HPDE6-E6E7 (cell line): Measurements from ENCODE around the gene SCFD2.
A peak's percentile ranks its signal among the peaks of the same experiment; 100 is the strongest.

Experiments used
- DNase-seq: peaks from one replicate; pipeline ENCODE4 v3.0.0; 2011; ENCODE audit warnings: missing footprints; ENCODE audit errors: extremely low spot score

SCFD2 gene

DNA sequence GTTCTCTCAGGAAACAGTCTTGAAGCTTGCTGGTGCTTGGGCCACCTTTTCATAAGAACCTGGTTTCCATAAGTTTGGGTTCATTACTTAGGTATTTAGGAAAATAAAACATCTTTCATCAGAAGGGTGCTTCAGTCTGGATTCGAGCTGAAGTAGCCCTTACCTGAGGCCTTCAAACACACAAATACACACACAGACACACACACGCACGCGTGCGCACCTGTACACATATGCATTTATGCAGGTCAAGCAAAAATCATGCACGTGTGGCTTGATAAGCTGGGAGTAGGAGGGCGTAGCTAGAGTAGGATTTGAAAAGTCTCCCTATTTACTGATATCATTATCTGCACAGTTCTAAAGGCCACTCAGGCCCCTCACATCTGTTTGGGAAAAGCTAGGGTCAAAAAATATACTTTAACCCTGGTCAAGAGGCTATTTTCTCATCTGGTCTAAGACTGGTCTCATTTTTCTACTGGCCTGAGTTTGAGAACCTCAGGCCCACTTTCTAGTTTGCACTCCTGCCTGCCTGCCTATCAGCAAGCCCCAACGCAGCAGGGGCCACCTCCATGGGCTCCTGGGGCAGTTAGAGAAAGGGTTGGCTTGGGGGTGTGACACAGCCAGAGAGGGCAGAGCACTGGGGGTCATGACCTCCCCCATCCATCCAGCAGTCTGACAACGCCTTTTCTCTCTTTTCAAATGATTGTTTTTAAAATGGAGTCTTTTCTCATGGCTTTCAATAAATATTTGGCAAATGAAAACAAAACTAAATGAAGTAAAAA is 439.5 kb downstream of the SCFD2 start:
- DNase-seq, result no peak

GRCh38 chr4:52925531-52925968 is 440.3 kb downstream of the SCFD2 start:
- DNase-seq, result no peak

DNA sequence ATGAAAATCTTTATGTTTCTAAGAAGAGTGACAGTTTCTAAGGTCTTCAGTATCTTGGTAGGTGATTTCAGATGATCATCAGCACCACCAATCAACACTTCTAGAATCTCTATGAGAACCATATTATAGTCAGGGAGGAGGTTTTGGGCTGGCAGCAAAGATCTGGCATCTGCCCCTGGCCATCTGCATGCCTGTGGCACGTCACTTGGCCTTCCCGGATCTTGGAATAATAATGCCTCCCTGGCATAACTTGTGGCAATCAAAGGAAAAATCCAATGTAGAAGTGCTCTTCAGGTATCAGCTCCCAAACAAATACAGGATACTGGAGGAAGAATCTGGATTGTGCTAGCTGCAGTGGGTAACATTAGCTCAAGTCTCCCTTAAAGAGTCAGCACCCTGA is 446.4 kb downstream of the SCFD2 start:
- no peak for DNase-seq

DNA sequence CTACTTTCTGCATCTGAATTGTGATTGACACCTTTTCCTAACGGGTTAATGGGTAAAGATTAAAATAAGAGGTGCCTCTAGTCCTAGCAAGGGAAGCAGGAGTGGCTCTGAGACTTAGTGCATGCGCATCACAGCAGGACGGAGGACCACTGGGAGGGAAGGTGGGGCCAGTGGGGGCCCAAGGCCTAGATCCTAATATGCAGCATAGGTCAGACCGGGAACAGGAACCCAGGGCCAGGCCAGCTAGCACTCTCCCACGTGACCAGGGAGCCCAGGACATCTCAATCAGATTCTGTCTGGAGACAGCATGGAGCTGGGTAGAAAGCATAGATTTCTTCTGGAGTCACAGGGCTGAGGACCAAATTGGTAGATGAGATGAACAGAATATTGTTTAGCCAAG is 448.0 kb downstream of the SCFD2 start:
- no peak for DNase-seq

DNA sequence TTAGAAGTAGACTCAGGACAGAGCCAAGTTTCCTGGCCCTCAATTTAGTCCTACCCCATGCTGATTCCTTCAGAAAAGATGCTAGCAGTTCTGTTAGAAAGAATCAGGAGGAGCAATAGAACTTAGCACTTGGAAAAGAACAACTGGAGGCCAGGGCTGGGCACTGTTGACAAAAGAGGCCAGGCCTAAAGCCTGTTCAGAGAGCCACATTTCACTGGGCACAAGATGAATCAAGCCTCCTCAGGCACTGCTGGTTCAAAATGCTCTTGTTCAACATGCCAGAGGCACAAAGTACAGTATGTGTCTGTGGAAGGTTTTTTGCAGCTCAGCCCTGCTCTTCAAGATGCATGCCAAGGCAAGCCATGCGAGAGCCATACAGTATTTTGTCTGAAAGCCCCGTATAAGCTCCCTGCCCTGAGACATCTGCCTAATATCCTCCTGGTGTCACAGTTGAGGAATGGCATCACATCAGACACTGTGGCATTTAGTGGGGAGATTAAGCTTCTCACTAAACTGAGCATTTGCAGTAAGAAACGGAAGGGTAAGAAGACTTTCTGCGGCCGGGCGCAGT is 450.0 kb downstream of the SCFD2 start:
- no peak for DNase-seq

DNA sequence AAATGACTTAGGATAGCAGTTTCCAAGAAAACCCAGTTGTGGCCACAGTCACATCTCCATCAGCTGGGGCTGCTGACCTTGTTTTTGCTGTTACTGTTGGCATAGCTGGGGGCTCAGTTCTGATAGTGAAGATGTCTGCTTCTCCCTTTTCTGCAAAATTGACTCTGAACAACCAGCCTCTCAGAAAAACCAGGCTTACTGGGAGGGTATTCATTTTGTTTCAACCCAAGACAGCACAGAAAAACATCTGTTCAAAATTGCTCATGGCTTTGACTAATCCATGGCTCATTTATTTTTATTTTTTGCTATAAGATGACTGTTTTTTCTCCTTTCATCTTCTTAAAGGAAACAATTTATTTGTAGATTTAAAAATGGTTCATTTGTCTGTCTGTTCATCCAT is 450.7 kb downstream of the SCFD2 start:
- DNase-seq, result no peak

GRCh38 chr4:52914051-52914605 is 451.7 kb downstream of the SCFD2 start:
- DNase-seq, result no peak

- DNase-seq, result no peak
These were observed 453.3 kb downstream of the SCFD2 start for GRCh38 chr4:52912608-52913007.

GRCh38 chr4:52911684-52912294 is 454.1 kb downstream of the SCFD2 start:
- peak; percentile 77 for DNase-seq

DNA sequence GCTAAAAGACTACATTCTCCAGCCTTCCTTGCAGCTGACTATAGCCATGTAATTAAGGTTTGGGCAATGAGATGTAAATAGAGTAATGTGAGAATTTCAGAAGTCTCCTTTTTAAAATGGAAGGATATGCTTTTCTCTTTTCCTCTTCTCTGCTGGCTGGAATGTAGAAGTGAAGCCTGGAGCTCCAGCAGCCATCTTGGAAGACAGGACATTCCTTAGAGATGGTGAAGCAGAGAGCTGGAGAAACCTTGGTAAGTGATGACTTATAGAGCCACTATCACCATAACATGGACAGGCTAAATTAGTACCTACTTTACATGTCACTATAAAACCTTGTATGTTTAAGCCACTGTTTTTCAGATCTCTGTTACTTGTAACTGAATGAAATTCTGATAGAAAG is 455.7 kb downstream of the SCFD2 start:
- DNase-seq, result no peak

- no peak for DNase-seq
These were observed 458.4 kb downstream of the SCFD2 start for GRCh38 chr4:52907510-52907909.

DNA sequence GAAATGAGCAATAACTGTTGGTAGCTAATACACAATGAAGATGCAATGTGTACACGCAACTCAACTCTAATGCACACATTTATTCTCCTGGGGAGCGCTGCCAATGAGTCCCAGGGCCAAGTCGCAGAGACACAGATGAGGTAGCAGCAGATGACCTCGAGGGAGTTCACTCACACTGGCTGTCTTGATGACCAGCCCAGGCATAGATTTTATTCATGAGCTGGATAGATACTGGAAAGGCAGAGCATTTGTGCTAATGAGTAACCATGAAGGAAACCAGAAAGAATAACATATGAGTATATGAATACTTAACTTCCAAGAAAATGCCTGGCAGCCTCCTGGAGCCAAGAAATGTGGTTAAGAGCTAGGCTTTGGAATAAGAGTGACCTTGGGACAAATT is 461.4 kb downstream of the SCFD2 start:
- no peak for DNase-seq

- DNase-seq, result no peak
These were observed 462.6 kb downstream of the SCFD2 start for GRCh38 chr4:52903273-52903672.

GRCh38 chr4:52894443-52894842 is 471.4 kb downstream of the SCFD2 start:
- no peak for DNase-seq

DNA sequence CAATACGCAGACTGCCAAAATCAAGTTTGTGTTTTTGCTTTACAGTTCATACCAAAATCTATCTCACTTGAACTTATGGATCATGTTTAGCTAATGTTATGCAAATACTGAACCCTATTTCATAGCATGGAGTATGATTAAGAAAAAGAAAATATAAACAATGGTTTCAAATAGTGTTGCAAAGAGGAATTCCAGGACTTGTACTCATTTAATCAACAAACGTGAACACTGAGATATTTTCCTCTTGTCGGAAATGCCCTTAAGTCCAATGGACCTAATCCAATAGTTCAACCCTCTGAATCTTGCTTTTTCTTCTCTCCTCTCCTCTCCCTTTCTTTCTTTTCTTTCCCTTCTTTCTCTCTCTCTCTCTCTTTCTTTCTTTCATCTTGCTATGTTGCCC is 473.0 kb downstream of the SCFD2 start:
- no peak for DNase-seq

GRCh38 chr4:52891743-52892142 is 474.1 kb downstream of the SCFD2 start:
- no peak for DNase-seq

- DNase-seq, result no peak
These were observed 475.4 kb downstream of the SCFD2 start for GRCh38 chr4:52890521-52890791.

DNA sequence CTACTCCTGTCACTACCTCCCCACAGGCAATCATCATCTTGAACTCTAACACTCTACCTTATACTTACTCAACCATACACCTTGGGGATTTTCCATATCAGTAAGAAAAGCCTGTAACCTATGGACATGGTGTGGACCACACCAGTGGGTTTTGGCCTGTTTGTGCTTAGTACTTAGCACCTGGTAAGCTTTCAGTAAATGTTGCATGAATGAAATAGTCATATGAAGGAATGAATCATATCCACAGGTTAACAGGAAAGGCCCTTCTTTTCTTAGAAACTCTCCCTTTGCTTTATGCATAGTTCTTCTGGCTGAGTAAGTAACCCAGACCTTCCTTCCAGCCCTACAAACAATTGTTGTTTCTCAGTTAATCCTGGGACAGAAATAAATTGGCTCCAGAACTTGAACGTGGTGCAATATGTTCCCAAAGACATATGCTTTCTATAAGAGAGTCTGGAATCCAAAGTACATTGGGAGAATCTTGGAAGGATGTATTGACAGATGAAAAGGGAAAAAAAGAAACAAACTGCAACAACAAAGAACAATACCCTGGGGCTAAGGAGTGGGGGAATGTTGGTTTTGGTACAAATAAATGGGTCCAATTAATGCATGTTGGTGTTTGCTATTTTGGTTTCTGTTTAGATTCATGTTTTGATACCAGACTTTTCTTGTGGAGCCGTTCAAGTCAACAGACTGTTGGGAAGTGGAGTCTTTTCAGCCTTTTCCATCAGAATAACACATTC is 475.9 kb downstream of the SCFD2 start:
- DNase-seq, result no peak

- DNase-seq, result no peak
These were observed 476.5 kb downstream of the SCFD2 start for GRCh38 chr4:52889354-52889753.

- DNase-seq, result no peak
These were observed 480.9 kb downstream of the SCFD2 start for GRCh38 chr4:52884994-52885393.

DNA sequence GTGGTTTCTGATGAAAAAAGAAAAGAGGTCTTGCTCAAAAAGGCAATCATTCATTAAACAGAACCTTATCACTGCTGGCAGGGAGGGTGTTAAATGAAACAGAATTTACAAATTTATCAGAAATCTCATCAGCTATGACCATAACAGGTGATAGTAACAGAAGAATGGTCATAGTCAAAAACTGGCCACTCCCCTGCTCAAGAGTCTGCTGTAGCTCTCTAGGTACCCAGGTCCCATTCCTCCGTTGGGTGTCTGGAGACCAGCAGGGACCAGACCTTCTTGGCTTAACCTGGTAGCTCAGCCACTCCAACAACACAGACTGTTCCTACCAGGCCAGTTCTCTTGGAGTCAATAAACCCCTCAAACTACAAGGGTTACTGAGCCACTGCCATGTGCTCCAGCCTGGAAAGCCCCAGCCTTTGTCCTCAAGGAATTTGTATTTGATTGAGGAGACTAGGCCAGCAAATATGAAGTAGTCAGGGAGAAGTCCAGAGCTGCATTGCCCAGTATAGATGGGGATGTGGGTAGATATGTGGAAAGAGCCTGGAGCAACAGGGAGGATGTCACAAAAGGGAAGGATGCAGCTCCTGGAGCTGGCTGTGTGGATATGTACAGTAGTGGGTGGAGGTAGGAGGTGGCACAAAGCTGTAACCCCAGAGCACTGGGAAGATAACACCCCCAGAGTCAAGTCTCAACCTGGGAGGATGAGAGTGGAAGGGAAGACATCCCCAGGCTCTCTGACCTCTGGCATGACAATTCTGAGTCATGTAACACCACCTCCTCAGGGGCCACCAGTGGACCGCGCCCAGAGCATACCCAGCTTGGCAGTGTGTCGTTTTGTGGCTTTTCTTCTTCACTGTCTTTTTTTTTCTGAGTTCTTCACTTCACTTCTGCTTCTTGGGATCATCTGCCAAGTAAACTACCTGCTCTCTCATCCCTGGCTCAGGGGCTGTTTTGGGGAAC is 481.9 kb downstream of the SCFD2 start:
- no peak for DNase-seq
